Left lung (tissue), 10 donors: Measurements from ENCODE around the gene DHDH. TPM values are rescaled to one million over a fixed set of nuclear protein-coding genes. Genes with fewer than 3 reads are reported as not detected.

ENCODE experiments used
- ATAC-seq: fragments of 200-7000 bp; cut with Tn5 transposase; one replicate; pipeline ENCODE4 v1.9.1; 2020; ENCODE audit warnings: moderate library complexity
- DNase-seq, 4 donors: peaks; one replicate each; pipeline ENCODE4 v3.0.0-alpha.2; 2013 to 2020
- H3K27ac ChIP-seq, 2 donors: fragments of 200-600 bp; sonication (generic) in 1 of 2; one replicate each; pipeline versions ENCODE4 v1.5.0 to v1.8.0; 2020 to 2021
- H3K27me3 ChIP-seq, 2 donors: fragments of 200-600 bp; sonication (generic) in 1 of 2; one replicate each; pipeline versions ENCODE4 v1.5.0 to v1.8.0; 2020 to 2021
- H3K36me3 ChIP-seq, 2 donors: fragments of 200-600 bp; sonication (generic) in 1 of 2; one replicate each; pipeline versions ENCODE4 v1.5.0 to v1.8.0; 2020 to 2021
- H3K4me1 ChIP-seq, 2 donors: fragments of 200-600 bp; one replicate each; pipeline ENCODE4 v1.8.0; 2021
- H3K4me3 ChIP-seq, 2 donors: fragments of 200-600 bp; sonication (generic) in 1 of 2; one replicate each; pipeline versions ENCODE4 v1.5.0 to v1.8.0; 2020 to 2021; ENCODE audit warnings: mild to moderate bottlenecking in 1 of 2
- H3K9me3 ChIP-seq, 2 donors: fragments of 200-600 bp; sonication (generic) in 1 of 2; one replicate each; pipeline versions ENCODE4 v1.5.0 to v1.8.0; 2020 to 2021
- CTCF ChIP-seq, 2 donors: fragments of 200-600 bp; sonication (generic) in 1 of 2; IDR thresholded peaks; one replicate each; pipeline versions ENCODE4 v1.5.0 to v1.8.0; 2021; ENCODE audit warnings: antibody characterized with exemption in 2 of 2
- intact Hi-C, 2 donors: fragments of 100-400 bp; cut with DNase I; formaldehyde crosslinking; loops; one replicate each; pipeline versions ENCODE4 v1.11.2 to v1.14.2; 2022
- polyA plus RNA-seq, 6 donors: library from polyadenylated mRNA; unstranded; fragments of 120-200 nt; gene quantifications; one replicate each; pipeline ENCODE4 v1.2.1, GENCODE V29; 2013; ENCODE audit not compliant: insufficient read length in 6 of 6
- total RNA-seq, 2 donors: library from RNA; stranded (reverse); fragmentation: NEBNext Ultra II Directional; extraction: Animal tissue kit (Norgen Biotek cat#: 25700); gene quantifications; one replicate each; pipeline ENCODE4 v1.2.1, GENCODE V29; 2021
- donor health status: DM: no; HTN: yes; CAD: no.
- donor health status: DM: no; HTN: no; CAD: no.

DHDH gene
- total and polyA plus RNA-seq, 8 donors, result 0.86 to 4.1 (median 2.2) TPM

GRCh38 chr19:48910803-48911202 is 22.7 kb upstream of the DHDH start:
- Histone ChIP-seq H3K36me3 (peaks cover 0 to 98% of the 10 kb centered on the region in 2 donors), H3K4me3 (no peak overlapping the region), H3K27ac (no peak overlapping the region), H3K9me3 (no peaks in the 10 kb centered on the region), H3K27me3 (no peaks in the 10 kb centered on the region), H3K4me1 (peaks cover 0 to 19% of the 10 kb centered on the region in 2 donors)
- no peak for ATAC-seq
- no peak for DNase-seq
- TF ChIP-seq CTCF (IDR thresholded peaks at IDR 0.05), result no peak
- intact Hi-C loops, result no loop called here

- Histone ChIP-seq H3K27me3 (no peaks in the 10 kb centered on the region), H3K9me3 (no peaks in the 10 kb centered on the region), H3K4me1 (peaks cover 0 to 13% of the 10 kb centered on the region in 2 donors), H3K4me3 (no peak overlapping the region), H3K36me3 (peaks cover 0 to 98% of the 10 kb centered on the region in 2 donors), H3K27ac (no peak overlapping the region)
- ATAC-seq, result no peak
- no peak for TF ChIP-seq CTCF (IDR thresholded peaks at IDR 0.05)
- intact Hi-C loops, result no loop called here
- DNase-seq, result no peak
These were observed 20.2 kb upstream of the DHDH start for GRCh38 chr19:48913114-48913889.

GRCh38 chr19:48914181-48914580 is 19.3 kb upstream of the DHDH start:
- no peak overlapping the region for H3K4me3 ChIP-seq
- no peaks in the 10 kb centered on the region for H3K9me3 ChIP-seq
- H3K4me1 ChIP-seq, result peaks cover 0 to 8% of the 10 kb centered on the region in 2 donors
- intact Hi-C loops, result no loop called here
- TF ChIP-seq CTCF (IDR thresholded peaks at IDR 0.05), result no peak
- peaks cover 0 to 100% of the 10 kb centered on the region in 2 donors for H3K36me3 ChIP-seq
- H3K27me3 ChIP-seq, result no peaks in the 10 kb centered on the region
- no peak for DNase-seq
- no peak for ATAC-seq
- H3K27ac ChIP-seq, result no peak overlapping the region

- H3K36me3 ChIP-seq, result peaks cover 0 to 100% of the 10 kb centered on the region in 2 donors
- ATAC-seq, result peak; percentile 85
- DNase-seq, result peak in 1 of 4 donors; percentile 18
These were observed 17.7 kb upstream of the DHDH start for GRCh38 chr19:48915757-48916156.

More at GRCh38 chr19:48915757-48916156, 17.7 kb upstream of the DHDH start:
- no peak for TF ChIP-seq CTCF (IDR thresholded peaks at IDR 0.05)
- Histone ChIP-seq H3K27me3 (no peaks in the 10 kb centered on the region), H3K27ac (peak overlapping the region; percentile 1 to 74), H3K9me3 (no peaks in the 10 kb centered on the region), H3K4me1 (no peaks in the 10 kb centered on the region), H3K4me3 (no peak overlapping the region)
- intact Hi-C loops, result no loop called here
